GM18909 (cell line): Measurements from ENCODE around the gene GTF2E1.
"Not testable (repeated sequence)": the region's sequence is repeated elsewhere in the genome, so short reads cannot be mapped to it uniquely, and the experiment has no call there.

Experiments used
- ATAC-seq: cut with Tn5 transposase; IDR thresholded peaks from one replicate; pipeline ENCODE4 v1.9.1; 2021; ENCODE audit warnings: mild to moderate bottlenecking; ENCODE audit not compliant: unreplicated experiment, poor library complexity

The GTF2E1 gene

GRCh38 chr3:120752865-120753264, 10.3 kb downstream of the GTF2E1 start:
- ATAC-seq, result no peak

GRCh38 chr3:120753810-120754209, 11.3 kb downstream of the GTF2E1 start:
- no peak for ATAC-seq

- no peak for ATAC-seq
These were observed 13.5 kb downstream of the GTF2E1 start for GRCh38 chr3:120756061-120756460.

- ATAC-seq, result not testable (repeated sequence)
These were observed 16.0 kb downstream of the GTF2E1 start for GRCh38 chr3:120758551-120758950.

- no peak for ATAC-seq
These were observed 20.1 kb downstream of the GTF2E1 start for GRCh38 chr3:120762615-120763014.

- ATAC-seq, result peak; percentile 84
These were observed 21.1 kb downstream of the GTF2E1 start for GRCh38 chr3:120763601-120764000.

- ATAC-seq, result peak; percentile 9
These were observed 21.7 kb downstream of the GTF2E1 start for GRCh38 chr3:120764206-120764605.

- peak; percentile 75 for ATAC-seq
These were observed 23.4 kb downstream of the GTF2E1 start for GRCh38 chr3:120765830-120766493.

- ATAC-seq, result no peak
These were observed 24.0 kb downstream of the GTF2E1 start for GRCh38 chr3:120766576-120766975.

GRCh38 chr3:120767106-120767505, 24.6 kb downstream of the GTF2E1 start:
- ATAC-seq, result no peak

GRCh38 chr3:120769436-120769835, 26.9 kb downstream of the GTF2E1 start:
- no peak for ATAC-seq

- ATAC-seq, result no peak
These were observed 28.3 kb downstream of the GTF2E1 start for GRCh38 chr3:120770891-120771290.

GRCh38 chr3:120772081-120772480, 29.5 kb downstream of the GTF2E1 start:
- ATAC-seq, result no peak

- peak; percentile 94 for ATAC-seq
These were observed 31.4 kb downstream of the GTF2E1 start for GRCh38 chr3:120773932-120774331.

GRCh38 chr3:120775411-120775810, 32.9 kb downstream of the GTF2E1 start:
- ATAC-seq, result no peak

GRCh38 chr3:120778776-120779175, 36.2 kb downstream of the GTF2E1 start:
- no peak for ATAC-seq

GRCh38 chr3:120780977-120781376, 38.4 kb downstream of the GTF2E1 start:
- ATAC-seq, result peak; percentile 93

GRCh38 chr3:120785832-120786231, 43.3 kb downstream of the GTF2E1 start:
- ATAC-seq, result peak; percentile 68

- ATAC-seq, result no peak
These were observed 48.5 kb downstream of the GTF2E1 start for GRCh38 chr3:120791010-120791409.

- no peak for ATAC-seq
These were observed 49.4 kb downstream of the GTF2E1 start for GRCh38 chr3:120791913-120792312.

- ATAC-seq, result no peak
These were observed 51.1 kb downstream of the GTF2E1 start for GRCh38 chr3:120793601-120794000.

- peak; percentile 95 for ATAC-seq
These were observed 52.6 kb downstream of the GTF2E1 start for GRCh38 chr3:120795017-120795648.
